Hypothalamus (tissue), 51 donors: ENCODE measurements around the gene CSKMT.
"Not testable (repeated sequence)": the region's sequence is repeated elsewhere in the genome, so short reads cannot be mapped to it uniquely, and the experiment has no call there.

Source experiments
- DNase-seq, 51 donors: peaks; one replicate each; lab custom pipeline; 2025; lab: John Stamatoyannopoulos, UW

Gene CSKMT

GRCh38 chr11:62682518-62682917 lies 17.4 kb downstream of the CSKMT start:
- no peak for DNase-seq

- no peak for DNase-seq
Measured at GRCh38 chr11:62687508-62688396, 22.6 kb downstream of the CSKMT start.

GRCh38 chr11:62688491-62688890 lies 23.4 kb downstream of the CSKMT start:
- no peak for DNase-seq

- DNase-seq, result peak in 9 of 51 donors; percentile 3 to 42 (median 12)
Measured at GRCh38 chr11:62689421-62690183, 24.5 kb downstream of the CSKMT start, which contains the start of gene LRRN4CL. TSS of gene LRRN4CL (minus strand) at chr11:62689530. CDS start at chr11:62688508, 1,022 bp downstream.

- DNase-seq, result not testable (repeated sequence)
Measured at GRCh38 chr11:62693624-62694023, 28.5 kb downstream of the CSKMT start.

- DNase-seq, result peak in 39 of 51 donors; percentile 7 to 77 (median 44)
Measured at GRCh38 chr11:62694455-62695167, 29.5 kb downstream of the CSKMT start.

- DNase-seq, result peak in 1 of 51 donors; percentile 7
Measured at GRCh38 chr11:62702246-62702645, 37.1 kb downstream of the CSKMT start.

GRCh38 chr11:62703921-62704320 lies 38.8 kb downstream of the CSKMT start:
- DNase-seq, result not testable (repeated sequence)

- no peak for DNase-seq
Measured at GRCh38 chr11:62705413-62705812, 40.3 kb downstream of the CSKMT start.

- peak; percentile 35 to 98 (median 93) for DNase-seq
Measured at GRCh38 chr11:62705880-62706849, 41.1 kb downstream of the CSKMT start.

- no peak for DNase-seq
Measured at GRCh38 chr11:62706850-62707247, 41.7 kb downstream of the CSKMT start.

- DNase-seq, result peak in 46 of 51 donors; percentile 8 to 91 (median 76)
Measured at GRCh38 chr11:62707277-62707861, 42.3 kb downstream of the CSKMT start, which contains the start of the genes BSCL2 and GNG3. TSS of gene BSCL2 (minus strand) at chr11:62707424. CDS start at chr11:62707195, 229 bp downstream. TSS of gene GNG3 (plus strand) at chr11:62707676. CDS start at chr11:62708296, 620 bp downstream.

- DNase-seq, result peak in 3 of 51 donors; percentile 11 to 33 (median 17)
Measured at GRCh38 chr11:62708392-62708791, 43.3 kb downstream of the CSKMT start.

- DNase-seq, result no peak
Measured at GRCh38 chr11:62708793-62709192, 43.7 kb downstream of the CSKMT start.

GRCh38 chr11:62709247-62710000 lies 44.3 kb downstream of the CSKMT start:
- peak; percentile 56 to 98 (median 93) for DNase-seq

GRCh38 chr11:62710001-62710345 lies 44.9 kb downstream of the CSKMT start:
- peak in 5 of 51 donors; percentile 40 to 67 (median 53) for DNase-seq

- DNase-seq, result no peak
Measured at GRCh38 chr11:62712276-62712812, 47.2 kb downstream of the CSKMT start.

GRCh38 chr11:62712861-62713260 lies 47.7 kb downstream of the CSKMT start:
- no peak for DNase-seq
